ENCODE measurements around the gene SMIM22.

Gene SMIM22, protein sequence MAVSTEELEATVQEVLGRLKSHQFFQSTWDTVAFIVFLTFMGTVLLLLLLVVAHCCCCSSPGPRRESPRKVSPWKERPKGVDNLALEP

GRCh38 chr16:4795181-4795827, at the start of gene SMIM22:
SMIM22 (plus strand) TSS chr16:4795369; CDS start chr16:4795735, 366 bp downstream.
- Histone ChIP-seq H3K4me1 (ENCODE audit: control insufficient read depth, insufficient read depth, low read length) (no peaks in the 10 kb centered on the region), H3K27me3 (ENCODE audit: control insufficient read depth, insufficient read depth, low read length) (no peaks in the 10 kb centered on the region)

GRCh38 chr16:4746215-4746614, 49.0 kb upstream of the SMIM22 start:
- Histone ChIP-seq H3K36me3 (ENCODE audit: control insufficient read depth, insufficient read depth, low read length) (peaks cover 5% of the 10 kb centered on the region), H3K9me3 (ENCODE audit: control insufficient read depth, insufficient read depth, low read length) (no peaks in the 10 kb centered on the region), H3K4me3 (ENCODE audit: low read depth, low read length) (no peak overlapping the region), H3K9ac (ENCODE audit: low read depth, low read length) (no peak overlapping the region), H3K27me3 (ENCODE audit: control insufficient read depth, insufficient read depth, low read length) (no peaks in the 10 kb centered on the region), H3K4me1 (ENCODE audit: control insufficient read depth, insufficient read depth, low read length) (peaks cover 6% of the 10 kb centered on the region)

More at GRCh38 chr16:4795181-4795827, at the start of gene SMIM22:
- Histone ChIP-seq H3K9ac (ENCODE audit: low read depth, low read length) (no peak within 1 kb of the TSS), H3K36me3 (ENCODE audit: control insufficient read depth, insufficient read depth, low read length) (peaks cover 16% of the 10 kb centered on the region), H3K4me3 (ENCODE audit: low read depth, low read length) (no peak within 1 kb of the TSS), H3K9me3 (ENCODE audit: control insufficient read depth, insufficient read depth, low read length) (no peaks in the 10 kb centered on the region)

GRCh38 chr16:4746991-4747574, 48.1 kb upstream of the SMIM22 start:
- Histone ChIP-seq H3K9me3 (ENCODE audit: control insufficient read depth, insufficient read depth, low read length) (no peaks in the 10 kb centered on the region), H3K27me3 (ENCODE audit: control insufficient read depth, insufficient read depth, low read length) (no peaks in the 10 kb centered on the region), H3K36me3 (ENCODE audit: control insufficient read depth, insufficient read depth, low read length) (peaks cover 13% of the 10 kb centered on the region), H3K4me1 (ENCODE audit: control insufficient read depth, insufficient read depth, low read length) (peaks cover 6% of the 10 kb centered on the region), H3K9ac (ENCODE audit: low read depth, low read length) (no peak overlapping the region), H3K4me3 (ENCODE audit: low read depth, low read length) (no peak overlapping the region)

DNA sequence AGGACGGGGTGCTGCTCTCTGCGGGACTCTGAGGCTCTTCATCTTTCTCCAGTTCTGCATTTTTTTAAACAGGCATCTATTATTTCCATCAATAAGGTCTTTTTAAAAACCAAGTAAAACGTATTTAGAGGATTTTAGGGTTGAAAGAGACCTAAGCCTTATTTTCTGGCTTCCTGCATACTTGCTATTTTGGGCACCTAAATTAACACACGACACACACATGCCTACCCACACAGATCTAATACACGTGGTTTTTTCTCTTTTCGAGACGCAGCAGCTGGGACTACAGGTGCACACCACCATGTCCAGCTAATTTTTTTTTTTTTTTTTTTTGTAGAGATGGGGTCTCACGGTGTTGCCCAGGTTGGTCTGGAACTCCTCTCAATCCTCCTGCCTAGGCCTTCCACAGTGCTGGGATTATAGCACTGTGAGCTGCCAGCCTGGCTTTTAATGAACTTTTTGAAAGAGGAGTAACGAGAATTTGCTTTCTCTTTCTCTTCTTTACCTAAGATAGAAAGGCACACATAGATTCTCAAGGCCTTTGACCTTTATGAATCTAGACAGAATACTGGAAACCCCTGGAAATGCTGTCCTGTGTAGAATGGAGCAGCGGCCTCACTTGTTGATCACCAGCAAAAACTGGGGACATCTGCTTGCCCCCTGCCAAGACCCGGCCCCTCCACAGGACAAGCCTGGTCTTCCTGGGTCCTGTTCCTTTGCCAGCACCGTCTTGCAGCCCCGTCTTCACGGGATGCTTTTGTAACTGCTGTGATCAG, 47.1 kb upstream of the SMIM22 start:
- peaks cover under 1% of the 10 kb centered on the region for H3K4me1 ChIP-seq (ENCODE audit: control insufficient read depth, insufficient read depth, low read length)
- no peaks in the 10 kb centered on the region for H3K9me3 ChIP-seq (ENCODE audit: control insufficient read depth, insufficient read depth, low read length)
- H3K4me3 ChIP-seq (ENCODE audit: low read depth, low read length) = no peak overlapping the region
- no peaks in the 10 kb centered on the region for H3K27me3 ChIP-seq (ENCODE audit: control insufficient read depth, insufficient read depth, low read length)
- H3K9ac ChIP-seq (ENCODE audit: low read depth, low read length) = no peak overlapping the region
- H3K36me3 ChIP-seq (ENCODE audit: control insufficient read depth, insufficient read depth, low read length) = peaks cover 23% of the 10 kb centered on the region

DNA sequence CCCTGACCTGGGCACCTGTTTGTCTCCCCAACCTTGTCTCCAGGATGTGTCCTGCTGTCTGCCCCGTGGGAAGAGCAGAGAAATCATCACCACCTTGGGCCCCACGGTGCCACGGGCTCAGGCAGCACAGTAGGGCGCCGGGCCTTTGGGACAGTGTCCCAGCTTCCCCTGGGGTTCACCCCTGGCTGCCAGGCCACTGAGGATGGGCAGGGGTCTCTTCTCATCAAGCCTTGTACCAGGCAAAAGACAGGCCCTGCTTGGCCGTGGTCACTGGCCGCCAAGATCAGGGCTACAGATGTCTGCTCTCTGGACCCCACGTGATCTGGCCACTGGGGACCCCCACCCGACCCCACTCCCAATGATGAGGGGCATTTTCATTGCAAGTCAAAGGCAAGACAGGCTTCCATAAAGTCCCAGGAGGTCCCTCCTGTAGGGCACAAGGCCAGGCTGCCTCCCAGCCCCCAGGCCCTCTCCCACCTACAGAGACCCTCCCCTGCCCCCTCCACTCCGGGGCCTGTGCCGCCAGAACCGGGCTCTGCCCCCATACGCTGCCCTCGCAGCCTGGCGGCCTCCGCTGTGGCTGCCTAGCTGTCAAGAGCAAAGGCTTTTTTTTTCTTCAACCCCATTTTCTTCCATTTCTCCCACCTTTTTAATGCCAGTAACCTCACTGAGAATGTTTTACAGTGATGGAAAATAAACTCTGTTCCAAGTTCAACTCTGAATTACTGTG, 46.3 kb upstream of the SMIM22 start:
- no peaks in the 10 kb centered on the region for H3K4me1 ChIP-seq (ENCODE audit: control insufficient read depth, insufficient read depth, low read length)
- H3K4me3 ChIP-seq (ENCODE audit: low read depth, low read length) = no peak overlapping the region
- H3K36me3 ChIP-seq (ENCODE audit: control insufficient read depth, insufficient read depth, low read length) = peaks cover 25% of the 10 kb centered on the region
- no peaks in the 10 kb centered on the region for H3K27me3 ChIP-seq (ENCODE audit: control insufficient read depth, insufficient read depth, low read length)
- no peak overlapping the region for H3K9ac ChIP-seq (ENCODE audit: low read depth, low read length)
- no peaks in the 10 kb centered on the region for H3K9me3 ChIP-seq (ENCODE audit: control insufficient read depth, insufficient read depth, low read length)

DNA sequence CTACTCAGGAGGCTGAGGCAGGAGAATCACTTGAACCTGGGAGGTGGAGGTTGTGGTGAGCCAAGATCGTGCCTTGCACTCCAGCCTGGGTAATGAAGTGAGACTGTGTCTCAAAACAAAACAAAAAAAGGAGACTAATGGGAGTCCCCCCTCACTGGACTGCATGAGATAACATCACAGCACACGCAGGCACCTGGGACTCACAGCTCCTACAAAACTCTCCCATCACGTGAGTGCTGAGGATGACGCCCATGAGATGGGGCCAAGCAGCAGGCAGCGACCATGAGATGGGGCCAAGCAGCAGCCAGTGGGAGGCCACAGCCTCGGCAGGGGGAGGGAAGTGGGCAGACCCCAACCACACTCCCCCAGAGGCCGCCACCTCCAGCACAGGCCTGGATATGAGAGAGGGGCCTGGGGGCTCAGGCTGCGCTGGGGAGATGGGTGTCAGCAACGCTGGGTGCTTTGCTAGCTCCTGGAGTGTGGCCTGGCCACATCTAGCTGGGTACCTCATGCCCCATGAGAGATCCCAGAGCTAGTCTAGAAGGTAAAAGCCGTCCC, 45.4 kb upstream of the SMIM22 start:
- Histone ChIP-seq H3K4me3 (ENCODE audit: low read depth, low read length) (no peak overlapping the region), H3K27me3 (ENCODE audit: control insufficient read depth, insufficient read depth, low read length) (no peaks in the 10 kb centered on the region), H3K9ac (ENCODE audit: low read depth, low read length) (no peak overlapping the region), H3K36me3 (ENCODE audit: control insufficient read depth, insufficient read depth, low read length) (peaks cover 27% of the 10 kb centered on the region), H3K4me1 (ENCODE audit: control insufficient read depth, insufficient read depth, low read length) (no peaks in the 10 kb centered on the region), H3K9me3 (ENCODE audit: control insufficient read depth, insufficient read depth, low read length) (no peaks in the 10 kb centered on the region)

GRCh38 chr16:4750896-4751295, 44.3 kb upstream of the SMIM22 start:
- no peak overlapping the region for H3K4me3 ChIP-seq (ENCODE audit: low read depth, low read length)
- no peak overlapping the region for H3K9ac ChIP-seq (ENCODE audit: low read depth, low read length)
- H3K36me3 ChIP-seq (ENCODE audit: control insufficient read depth, insufficient read depth, low read length) = peaks cover 34% of the 10 kb centered on the region
- H3K4me1 ChIP-seq (ENCODE audit: control insufficient read depth, insufficient read depth, low read length) = no peaks in the 10 kb centered on the region
- no peaks in the 10 kb centered on the region for H3K9me3 ChIP-seq (ENCODE audit: control insufficient read depth, insufficient read depth, low read length)
- no peaks in the 10 kb centered on the region for H3K27me3 ChIP-seq (ENCODE audit: control insufficient read depth, insufficient read depth, low read length)

DNA sequence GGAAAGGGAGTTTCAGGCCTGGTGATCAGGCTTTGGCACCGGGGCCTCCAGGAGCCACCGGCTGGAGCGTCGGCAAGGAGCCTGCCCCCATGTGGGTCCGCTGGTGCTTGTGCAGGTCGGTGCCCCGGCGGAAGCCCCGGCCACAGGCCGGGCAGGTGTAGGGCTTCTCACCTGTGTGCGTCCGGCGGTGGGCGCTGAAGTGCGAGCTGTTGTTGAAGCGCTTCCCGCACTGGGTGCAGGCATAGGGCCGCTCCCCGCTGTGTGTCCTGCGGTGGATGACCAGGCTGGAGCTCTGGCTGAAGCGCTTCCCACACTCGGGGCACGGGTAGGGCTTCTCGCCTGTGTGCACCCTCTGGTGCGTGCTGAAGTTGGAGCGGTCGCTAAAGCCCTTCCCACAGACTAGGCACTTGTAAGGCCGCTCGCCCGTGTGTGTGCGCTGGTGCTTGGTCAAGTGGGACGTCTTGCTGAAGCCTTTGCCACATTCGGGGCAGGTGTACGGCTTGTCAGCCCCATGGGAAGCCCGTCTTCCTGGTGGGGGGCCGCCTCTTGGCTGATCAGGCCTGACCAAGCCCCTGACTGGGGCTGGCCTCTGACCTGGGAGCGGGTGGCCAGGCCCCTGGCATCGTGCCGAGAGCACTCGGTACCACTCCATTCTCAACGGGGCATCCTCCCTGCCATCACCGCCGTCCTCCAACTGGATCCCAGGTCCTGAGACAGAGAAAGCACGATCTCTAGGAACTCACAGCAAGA, 42.6 kb upstream of the SMIM22 start:
- peaks cover 36% of the 10 kb centered on the region for H3K36me3 ChIP-seq (ENCODE audit: control insufficient read depth, insufficient read depth, low read length)
- H3K9ac ChIP-seq (ENCODE audit: low read depth, low read length) = no peak overlapping the region
- H3K4me1 ChIP-seq (ENCODE audit: control insufficient read depth, insufficient read depth, low read length) = no peaks in the 10 kb centered on the region
- H3K9me3 ChIP-seq (ENCODE audit: control insufficient read depth, insufficient read depth, low read length) = no peaks in the 10 kb centered on the region
- H3K27me3 ChIP-seq (ENCODE audit: control insufficient read depth, insufficient read depth, low read length) = no peaks in the 10 kb centered on the region
- no peak overlapping the region for H3K4me3 ChIP-seq (ENCODE audit: low read depth, low read length)

DNA sequence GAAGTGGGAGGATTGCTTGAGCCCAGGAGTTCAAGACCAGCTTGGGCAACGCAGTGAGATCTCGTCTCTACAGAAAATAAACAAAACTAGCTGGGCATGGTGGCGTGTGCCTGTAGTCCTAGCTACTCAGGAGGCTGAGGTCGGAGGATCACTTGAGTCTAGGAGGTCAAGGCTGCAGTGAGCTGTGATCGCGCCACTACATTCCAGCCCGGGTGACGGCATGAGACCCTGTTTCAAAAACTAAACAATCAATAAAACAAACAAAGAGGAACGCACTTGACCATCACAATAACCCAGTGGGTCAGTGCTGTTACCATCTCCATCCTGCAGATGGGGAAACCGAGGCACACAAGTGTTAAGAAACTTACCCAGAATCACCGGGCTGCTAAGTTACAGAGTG, 41.9 kb upstream of the SMIM22 start:
- Histone ChIP-seq H3K9ac (ENCODE audit: low read depth, low read length) (no peak overlapping the region), H3K36me3 (ENCODE audit: control insufficient read depth, insufficient read depth, low read length) (peaks cover 36% of the 10 kb centered on the region), H3K27me3 (ENCODE audit: control insufficient read depth, insufficient read depth, low read length) (no peaks in the 10 kb centered on the region), H3K4me3 (ENCODE audit: low read depth, low read length) (no peak overlapping the region), H3K4me1 (ENCODE audit: control insufficient read depth, insufficient read depth, low read length) (no peaks in the 10 kb centered on the region), H3K9me3 (ENCODE audit: control insufficient read depth, insufficient read depth, low read length) (no peaks in the 10 kb centered on the region)

DNA sequence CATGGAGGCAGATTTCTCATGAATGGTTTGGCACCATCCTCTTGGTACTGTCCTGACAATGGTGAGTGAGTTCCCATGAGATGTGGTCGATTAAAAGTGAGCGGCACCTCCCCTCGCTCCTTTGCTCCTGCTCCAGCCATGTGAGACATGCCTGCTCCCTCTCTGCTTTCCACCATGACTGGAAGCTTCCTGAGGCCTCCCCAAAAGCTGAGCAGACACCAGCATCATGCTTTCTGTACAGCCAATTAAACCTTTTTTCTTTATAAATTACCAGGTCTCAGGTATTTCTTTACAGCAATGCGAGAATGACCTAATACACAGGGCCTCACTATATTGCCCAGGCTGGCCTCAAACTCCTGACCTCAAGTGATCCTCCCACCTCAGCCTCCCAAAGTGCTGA, 40.3 kb upstream of the SMIM22 start:
- no peak overlapping the region for H3K9ac ChIP-seq (ENCODE audit: low read depth, low read length)
- no peaks in the 10 kb centered on the region for H3K4me1 ChIP-seq (ENCODE audit: control insufficient read depth, insufficient read depth, low read length)
- H3K9me3 ChIP-seq (ENCODE audit: control insufficient read depth, insufficient read depth, low read length) = no peaks in the 10 kb centered on the region
- no peak overlapping the region for H3K4me3 ChIP-seq (ENCODE audit: low read depth, low read length)
- H3K27me3 ChIP-seq (ENCODE audit: control insufficient read depth, insufficient read depth, low read length) = no peaks in the 10 kb centered on the region
- peaks cover 39% of the 10 kb centered on the region for H3K36me3 ChIP-seq (ENCODE audit: control insufficient read depth, insufficient read depth, low read length)

DNA sequence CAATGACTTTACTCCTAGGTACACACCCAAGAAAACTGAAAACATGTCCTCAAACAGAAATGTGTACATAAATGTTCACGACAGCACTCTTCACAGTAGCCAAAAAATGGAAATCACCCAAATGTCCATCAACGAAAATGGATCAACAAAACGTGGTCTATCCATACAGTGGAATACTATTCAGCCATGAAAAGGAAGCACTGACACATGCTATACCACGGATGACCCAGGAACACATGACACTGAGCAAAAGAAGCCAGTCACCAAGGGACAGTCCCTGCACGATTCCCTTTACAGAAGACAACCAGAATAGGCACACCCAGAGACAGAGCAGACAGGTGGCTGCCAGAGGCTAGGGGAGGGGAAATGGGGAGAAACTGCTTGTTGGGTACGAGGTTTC, 39.5 kb upstream of the SMIM22 start:
- Histone ChIP-seq H3K4me3 (ENCODE audit: low read depth, low read length) (no peak overlapping the region), H3K36me3 (ENCODE audit: control insufficient read depth, insufficient read depth, low read length) (peaks cover 46% of the 10 kb centered on the region), H3K9ac (ENCODE audit: low read depth, low read length) (no peak overlapping the region)

More for the DNA sequence above, 39.5 kb upstream of the SMIM22 start:
- H3K4me1 ChIP-seq (ENCODE audit: control insufficient read depth, insufficient read depth, low read length) = no peaks in the 10 kb centered on the region
- H3K9me3 ChIP-seq (ENCODE audit: control insufficient read depth, insufficient read depth, low read length) = no peaks in the 10 kb centered on the region
- no peaks in the 10 kb centered on the region for H3K27me3 ChIP-seq (ENCODE audit: control insufficient read depth, insufficient read depth, low read length)

All from iPS-15b (cell line).